ENCODE measurements around the gene LST1. TPM values are rescaled to one million over a fixed set of nuclear protein-coding genes. Genes with fewer than 3 reads are reported as not detected.

LST1 gene
- total RNA-seq, 1 experiment from 2014 or later: 0.66 TPM

DNA sequence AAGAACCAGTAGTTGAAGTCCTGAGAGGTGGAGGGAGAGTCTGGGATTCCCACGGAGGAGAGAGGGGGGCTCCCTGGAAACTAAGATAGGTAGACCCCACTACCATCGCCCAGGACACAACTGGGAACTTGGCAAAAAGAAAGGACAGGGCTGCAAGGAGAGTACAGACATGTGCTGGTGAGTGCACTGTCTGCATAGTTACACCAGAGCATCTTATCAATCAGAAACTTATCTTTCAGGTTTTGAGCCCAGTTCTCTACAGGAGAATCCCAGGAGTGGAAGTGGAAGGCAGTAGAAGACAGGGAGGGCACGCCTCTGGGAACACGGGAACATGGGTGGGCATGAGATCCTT is 26.5 kb upstream of the LST1 start (continued):
- TF ChIP-seq ATF1 (CRISPR knock-in tag; IDR thresholded peaks at IDR 0.05) (no peak), TP53 (CRISPR knock-in tag; IDR thresholded peaks at IDR 0.05) (no peak), PRRX2 (CRISPR knock-in tag; IDR thresholded peaks at IDR 0.05) (no peak), JUN (CRISPR knock-in tag; IDR thresholded peaks at IDR 0.05) (no peak)

DNA sequence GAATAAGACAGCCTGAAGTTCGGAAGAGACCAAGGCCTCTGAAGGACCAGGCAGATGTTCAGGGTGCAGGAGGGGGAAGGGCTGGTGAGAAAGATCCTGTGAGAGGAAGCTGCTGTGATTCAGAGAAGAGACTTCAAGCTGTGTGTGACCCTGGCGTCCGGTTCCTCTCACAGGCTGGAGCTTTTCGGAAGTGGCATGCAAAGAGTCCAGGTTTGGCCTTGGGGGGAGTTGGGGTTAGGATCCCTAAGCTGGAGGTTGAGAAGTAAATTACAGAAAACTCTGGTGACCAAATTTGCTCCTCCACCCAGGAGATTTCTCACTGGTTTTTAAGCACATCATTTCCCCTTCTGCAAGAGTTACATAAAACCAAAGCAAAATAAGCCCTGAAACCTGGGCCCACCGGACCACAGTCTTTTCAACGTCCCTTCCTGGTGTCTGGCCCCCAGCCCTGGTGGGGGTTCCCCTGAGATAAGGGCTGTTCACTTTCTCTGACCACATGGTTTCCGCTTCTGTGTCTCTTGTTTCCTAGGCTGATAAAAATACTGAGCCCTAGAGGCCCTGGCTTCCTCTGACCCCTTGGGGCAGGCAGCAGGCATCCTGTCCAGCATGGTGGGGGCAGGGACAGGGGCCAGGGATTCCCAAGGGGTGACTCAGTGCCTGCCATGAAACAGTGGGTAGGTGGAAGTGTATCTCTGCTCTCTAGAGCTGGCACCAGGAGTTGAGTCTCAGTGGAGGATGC is 25.9 kb upstream of the LST1 start:
- Mint-ChIP-seq H3K36me3 (peaks cover 15% of the 10 kb centered on the region), H3K9me3 (no peaks in the 10 kb centered on the region), H3K4me3 (no peak overlapping the region), H3K27me3 (ENCODE audit: low read depth) (no peaks in the 10 kb centered on the region; the same call in 1 of the 2 replicates), H3K27ac (peak overlapping the region; percentile 37; the same call in 1 of the 2 replicates), H3K4me1 (peaks cover 9% of the 10 kb centered on the region)
- ATAC-seq (peak; percentile 34; the same call in 1 of the 2 replicates), DNase-seq (ENCODE audit: low spot score) (no peak)
- POLR2A ChIA-PET: interaction anchor here (1.6 kb wide), 1 partner anchor 19 kb away, joined by 4 read pairs; the partner anchor contains the start of gene DDX39B
- TF ChIP-seq ZNF423 (CRISPR knock-in tag; IDR thresholded peaks at IDR 0.05): no peak
- TF ChIP-seq, protein P1, sequence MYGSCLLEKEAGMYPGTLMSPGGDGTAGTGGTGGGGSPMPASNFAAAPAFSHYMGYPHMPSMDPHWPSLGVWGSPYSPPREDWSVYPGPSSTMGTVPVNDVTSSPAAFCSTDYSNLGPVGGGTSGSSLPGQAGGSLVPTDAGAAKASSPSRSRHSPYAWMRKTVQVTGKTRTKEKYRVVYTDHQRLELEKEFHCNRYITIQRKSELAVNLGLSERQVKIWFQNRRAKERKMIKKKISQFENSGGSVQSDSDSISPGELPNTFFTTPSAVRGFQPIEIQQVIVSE (CRISPR knock-in tag; IDR thresholded peaks at IDR 0.05; ENCODE audit: borderline replicate concordance): no peak
- TF ChIP-seq, protein P2, sequence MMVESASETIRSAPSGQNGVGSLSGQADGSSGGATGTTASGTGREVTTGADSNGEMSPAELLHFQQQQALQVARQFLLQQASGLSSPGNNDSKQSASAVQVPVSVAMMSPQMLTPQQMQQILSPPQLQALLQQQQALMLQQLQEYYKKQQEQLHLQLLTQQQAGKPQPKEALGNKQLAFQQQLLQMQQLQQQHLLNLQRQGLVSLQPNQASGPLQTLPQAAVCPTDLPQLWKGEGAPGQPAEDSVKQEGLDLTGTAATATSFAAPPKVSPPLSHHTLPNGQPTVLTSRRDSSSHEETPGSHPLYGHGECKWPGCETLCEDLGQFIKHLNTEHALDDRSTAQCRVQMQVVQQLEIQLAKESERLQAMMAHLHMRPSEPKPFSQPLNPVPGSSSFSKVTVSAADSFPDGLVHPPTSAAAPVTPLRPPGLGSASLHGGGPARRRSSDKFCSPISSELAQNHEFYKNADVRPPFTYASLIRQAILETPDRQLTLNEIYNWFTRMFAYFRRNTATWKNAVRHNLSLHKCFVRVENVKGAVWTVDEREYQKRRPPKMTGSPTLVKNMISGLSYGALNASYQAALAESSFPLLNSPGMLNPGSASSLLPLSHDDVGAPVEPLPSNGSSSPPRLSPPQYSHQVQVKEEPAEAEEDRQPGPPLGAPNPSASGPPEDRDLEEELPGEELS (CRISPR knock-in tag; IDR thresholded peaks at IDR 0.05): no peak
- TF ChIP-seq FOXJ3 (CRISPR knock-in tag; IDR thresholded peaks at IDR 0.05; ENCODE audit: borderline replicate concordance): no peak
- no peak for TF ChIP-seq ETV6 (CRISPR knock-in tag; IDR thresholded peaks at IDR 0.05)
- TF ChIP-seq, protein P3, sequence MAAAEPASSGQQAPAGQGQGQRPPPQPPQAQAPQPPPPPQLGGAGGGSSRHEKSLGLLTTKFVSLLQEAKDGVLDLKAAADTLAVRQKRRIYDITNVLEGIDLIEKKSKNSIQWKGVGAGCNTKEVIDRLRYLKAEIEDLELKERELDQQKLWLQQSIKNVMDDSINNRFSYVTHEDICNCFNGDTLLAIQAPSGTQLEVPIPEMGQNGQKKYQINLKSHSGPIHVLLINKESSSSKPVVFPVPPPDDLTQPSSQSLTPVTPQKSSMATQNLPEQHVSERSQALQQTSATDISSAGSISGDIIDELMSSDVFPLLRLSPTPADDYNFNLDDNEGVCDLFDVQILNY (CRISPR knock-in tag; IDR thresholded peaks at IDR 0.05): no peak
- TF ChIP-seq, protein P4, sequence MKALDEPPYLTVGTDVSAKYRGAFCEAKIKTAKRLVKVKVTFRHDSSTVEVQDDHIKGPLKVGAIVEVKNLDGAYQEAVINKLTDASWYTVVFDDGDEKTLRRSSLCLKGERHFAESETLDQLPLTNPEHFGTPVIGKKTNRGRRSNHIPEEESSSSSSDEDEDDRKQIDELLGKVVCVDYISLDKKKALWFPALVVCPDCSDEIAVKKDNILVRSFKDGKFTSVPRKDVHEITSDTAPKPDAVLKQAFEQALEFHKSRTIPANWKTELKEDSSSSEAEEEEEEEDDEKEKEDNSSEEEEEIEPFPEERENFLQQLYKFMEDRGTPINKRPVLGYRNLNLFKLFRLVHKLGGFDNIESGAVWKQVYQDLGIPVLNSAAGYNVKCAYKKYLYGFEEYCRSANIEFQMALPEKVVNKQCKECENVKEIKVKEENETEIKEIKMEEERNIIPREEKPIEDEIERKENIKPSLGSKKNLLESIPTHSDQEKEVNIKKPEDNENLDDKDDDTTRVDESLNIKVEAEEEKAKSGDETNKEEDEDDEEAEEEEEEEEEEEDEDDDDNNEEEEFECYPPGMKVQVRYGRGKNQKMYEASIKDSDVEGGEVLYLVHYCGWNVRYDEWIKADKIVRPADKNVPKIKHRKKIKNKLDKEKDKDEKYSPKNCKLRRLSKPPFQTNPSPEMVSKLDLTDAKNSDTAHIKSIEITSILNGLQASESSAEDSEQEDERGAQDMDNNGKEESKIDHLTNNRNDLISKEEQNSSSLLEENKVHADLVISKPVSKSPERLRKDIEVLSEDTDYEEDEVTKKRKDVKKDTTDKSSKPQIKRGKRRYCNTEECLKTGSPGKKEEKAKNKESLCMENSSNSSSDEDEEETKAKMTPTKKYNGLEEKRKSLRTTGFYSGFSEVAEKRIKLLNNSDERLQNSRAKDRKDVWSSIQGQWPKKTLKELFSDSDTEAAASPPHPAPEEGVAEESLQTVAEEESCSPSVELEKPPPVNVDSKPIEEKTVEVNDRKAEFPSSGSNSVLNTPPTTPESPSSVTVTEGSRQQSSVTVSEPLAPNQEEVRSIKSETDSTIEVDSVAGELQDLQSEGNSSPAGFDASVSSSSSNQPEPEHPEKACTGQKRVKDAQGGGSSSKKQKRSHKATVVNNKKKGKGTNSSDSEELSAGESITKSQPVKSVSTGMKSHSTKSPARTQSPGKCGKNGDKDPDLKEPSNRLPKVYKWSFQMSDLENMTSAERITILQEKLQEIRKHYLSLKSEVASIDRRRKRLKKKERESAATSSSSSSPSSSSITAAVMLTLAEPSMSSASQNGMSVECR (CRISPR knock-in tag; IDR thresholded peaks at IDR 0.05; ENCODE audit: borderline replicate concordance): no peak
- TF ChIP-seq, protein P5, sequence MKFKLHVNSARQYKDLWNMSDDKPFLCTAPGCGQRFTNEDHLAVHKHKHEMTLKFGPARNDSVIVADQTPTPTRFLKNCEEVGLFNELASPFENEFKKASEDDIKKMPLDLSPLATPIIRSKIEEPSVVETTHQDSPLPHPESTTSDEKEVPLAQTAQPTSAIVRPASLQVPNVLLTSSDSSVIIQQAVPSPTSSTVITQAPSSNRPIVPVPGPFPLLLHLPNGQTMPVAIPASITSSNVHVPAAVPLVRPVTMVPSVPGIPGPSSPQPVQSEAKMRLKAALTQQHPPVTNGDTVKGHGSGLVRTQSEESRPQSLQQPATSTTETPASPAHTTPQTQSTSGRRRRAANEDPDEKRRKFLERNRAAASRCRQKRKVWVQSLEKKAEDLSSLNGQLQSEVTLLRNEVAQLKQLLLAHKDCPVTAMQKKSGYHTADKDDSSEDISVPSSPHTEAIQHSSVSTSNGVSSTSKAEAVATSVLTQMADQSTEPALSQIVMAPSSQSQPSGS (CRISPR knock-in tag; IDR thresholded peaks at IDR 0.05; ENCODE audit: borderline replicate concordance, low read depth): no peak
- TF ChIP-seq, protein P6, sequence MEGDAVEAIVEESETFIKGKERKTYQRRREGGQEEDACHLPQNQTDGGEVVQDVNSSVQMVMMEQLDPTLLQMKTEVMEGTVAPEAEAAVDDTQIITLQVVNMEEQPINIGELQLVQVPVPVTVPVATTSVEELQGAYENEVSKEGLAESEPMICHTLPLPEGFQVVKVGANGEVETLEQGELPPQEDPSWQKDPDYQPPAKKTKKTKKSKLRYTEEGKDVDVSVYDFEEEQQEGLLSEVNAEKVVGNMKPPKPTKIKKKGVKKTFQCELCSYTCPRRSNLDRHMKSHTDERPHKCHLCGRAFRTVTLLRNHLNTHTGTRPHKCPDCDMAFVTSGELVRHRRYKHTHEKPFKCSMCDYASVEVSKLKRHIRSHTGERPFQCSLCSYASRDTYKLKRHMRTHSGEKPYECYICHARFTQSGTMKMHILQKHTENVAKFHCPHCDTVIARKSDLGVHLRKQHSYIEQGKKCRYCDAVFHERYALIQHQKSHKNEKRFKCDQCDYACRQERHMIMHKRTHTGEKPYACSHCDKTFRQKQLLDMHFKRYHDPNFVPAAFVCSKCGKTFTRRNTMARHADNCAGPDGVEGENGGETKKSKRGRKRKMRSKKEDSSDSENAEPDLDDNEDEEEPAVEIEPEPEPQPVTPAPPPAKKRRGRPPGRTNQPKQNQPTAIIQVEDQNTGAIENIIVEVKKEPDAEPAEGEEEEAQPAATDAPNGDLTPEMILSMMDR (IDR thresholded peaks at IDR 0.05): no peak
- no peak for TF ChIP-seq ZNF416 (CRISPR knock-in tag; IDR thresholded peaks at IDR 0.05)
- CTCF ChIA-PET: interaction anchor here (0.6 to 1.0 kb wide), 3 partner anchors 9 to 32 kb away, joined by 3 to 4 read pairs (median 3); no protein-coding TSS in a partner anchor

All from WTC11 (cell line).